ENCODE data around the gene ENTPD6.

ENTPD6 gene

GRCh38 chr20:25242231-25242630 is 46.7 kb downstream of the ENTPD6 start:
- no peak for TF ChIP-seq NFRKB (IDR thresholded peaks at IDR 0.05)
- no peak for TF ChIP-seq TARDBP (IDR thresholded peaks at IDR 0.05)
- TF ChIP-seq HDGF (IDR thresholded peaks at IDR 0.05; ENCODE audit: borderline replicate concordance), result no peak
- TF ChIP-seq BHLHE40 (IDR thresholded peaks at IDR 0.05; ENCODE audit: borderline replicate concordance), result no peak
- TF ChIP-seq ZNF384 (IDR thresholded peaks at IDR 0.05), result no peak
- no peak for TF ChIP-seq CTBP1 (IDR thresholded peaks at IDR 0.05; ENCODE audit: borderline replicate concordance)
- TF ChIP-seq FOXA1 (IDR thresholded peaks at IDR 0.05), result no peak
- TF ChIP-seq PKNOX1 (IDR thresholded peaks at IDR 0.05), result no peak
- ChIA-PET POLR2A (interaction anchor here (0.8 kb wide), 1 partner anchor 166 kb away, joined by 3 read pairs; no protein-coding TSS in a partner anchor), CTCF (no interaction called here)
- DNase-seq (ENCODE audit: extremely low spot score), result no peak

DNA sequence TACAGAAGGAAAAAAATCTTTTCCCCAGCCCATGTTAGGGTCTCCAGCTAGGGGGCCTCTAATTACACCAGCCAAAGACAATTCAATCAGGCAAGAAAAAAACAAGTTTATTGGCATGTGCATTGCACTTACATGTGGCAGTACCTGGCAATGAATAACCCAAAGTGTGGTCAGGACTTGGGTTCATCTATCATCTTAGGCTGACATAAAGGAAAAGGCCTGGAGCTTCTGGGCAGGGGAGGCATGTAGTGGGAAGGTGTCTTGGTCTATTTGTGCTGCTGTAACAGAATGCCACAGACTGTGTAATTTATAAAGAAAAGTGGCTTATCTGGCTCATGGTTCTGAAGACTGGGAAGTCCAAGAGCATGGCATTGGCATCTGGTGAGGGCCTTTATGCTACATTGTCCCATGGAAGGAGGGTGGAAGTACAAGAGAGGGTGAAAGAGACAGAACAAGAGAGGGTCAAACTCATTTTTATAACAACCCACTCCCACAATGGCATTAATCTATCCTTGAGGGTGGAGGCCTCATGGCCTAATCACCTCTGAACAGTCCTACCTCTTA is 48.0 kb downstream of the ENTPD6 start:
- ChIA-PET CTCF (no interaction called here), POLR2A (no interaction called here)
- TF ChIP-seq SP1 (IDR thresholded peaks at IDR 0.05), result no peak
- TF ChIP-seq FOXM1 (IDR thresholded peaks at IDR 0.05; ENCODE audit: borderline replicate concordance), result no peak
- TF ChIP-seq PKNOX1 (IDR thresholded peaks at IDR 0.05), result no peak
- TF ChIP-seq LEF1 (IDR thresholded peaks at IDR 0.05; ENCODE audit: borderline replicate concordance), result no peak
- TF ChIP-seq FOXK2 (IDR thresholded peaks at IDR 0.05), result no peak
- TF ChIP-seq BHLHE40 (IDR thresholded peaks at IDR 0.05; ENCODE audit: borderline replicate concordance), result no peak
- TF ChIP-seq ELF4 (IDR thresholded peaks at IDR 0.05), result no peak
- no peak for TF ChIP-seq FOXA1 (IDR thresholded peaks at IDR 0.05)
- TF ChIP-seq ZNF384 (IDR thresholded peaks at IDR 0.05), result no peak
- no peak for TF ChIP-seq CTBP1 (IDR thresholded peaks at IDR 0.05; ENCODE audit: borderline replicate concordance)
- TF ChIP-seq TARDBP (IDR thresholded peaks at IDR 0.05), result no peak
- no peak for DNase-seq (ENCODE audit: extremely low spot score)

- no peak for DNase-seq (ENCODE audit: extremely low spot score)
- CTCF ChIA-PET, result no interaction called here
- TF ChIP-seq SP1 (IDR thresholded peaks at IDR 0.05) (no peak), NFRKB (IDR thresholded peaks at IDR 0.05) (no peak), L3MBTL2 (conservative IDR thresholded peaks at IDR 0.05) (no peak), FOXM1 (IDR thresholded peaks at IDR 0.05; ENCODE audit: borderline replicate concordance) (no peak), LEF1 (IDR thresholded peaks at IDR 0.05; ENCODE audit: borderline replicate concordance) (no peak), PKNOX1 (IDR thresholded peaks at IDR 0.05) (no peak), FOXK2 (IDR thresholded peaks at IDR 0.05) (no peak), FOXA1 (IDR thresholded peaks at IDR 0.05) (no peak), ELF4 (IDR thresholded peaks at IDR 0.05) (no peak), HDGF (IDR thresholded peaks at IDR 0.05; ENCODE audit: borderline replicate concordance) (no peak), TARDBP (IDR thresholded peaks at IDR 0.05) (no peak), CTBP1 (IDR thresholded peaks at IDR 0.05; ENCODE audit: borderline replicate concordance) (no peak), BHLHE40 (IDR thresholded peaks at IDR 0.05; ENCODE audit: borderline replicate concordance) (no peak), ARNT (IDR thresholded peaks at IDR 0.05) (no peak), ZNF384 (IDR thresholded peaks at IDR 0.05) (no peak), SUZ12 (IDR thresholded peaks at IDR 0.05) (no peak)
- POLR2A ChIA-PET, result no interaction called here
These were observed 49.5 kb downstream of the ENTPD6 start for GRCh38 chr20:25244976-25245375.

DNA sequence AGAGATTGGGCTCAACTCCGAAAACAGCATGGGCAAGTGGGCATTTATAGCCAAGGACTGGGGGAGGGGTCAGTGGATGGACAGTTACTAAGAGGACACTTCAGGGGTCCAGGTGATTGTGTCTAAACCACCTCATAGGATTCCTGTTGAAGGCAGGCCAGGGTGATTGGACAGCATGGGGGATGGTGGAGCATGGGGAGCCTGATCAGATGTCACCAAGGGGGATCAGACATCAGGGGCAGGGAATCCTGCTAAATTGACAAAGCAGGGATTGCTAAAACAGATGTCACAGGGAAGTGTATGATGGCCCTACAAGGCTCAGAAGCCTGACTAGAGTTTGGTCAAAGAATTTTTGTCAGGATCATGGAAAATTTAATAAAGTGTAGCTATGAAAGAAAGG is 49.9 kb downstream of the ENTPD6 start:
- no peak for DNase-seq (ENCODE audit: extremely low spot score)
- TF ChIP-seq NFRKB (IDR thresholded peaks at IDR 0.05) (no peak), L3MBTL2 (conservative IDR thresholded peaks at IDR 0.05) (no peak), FOXK2 (IDR thresholded peaks at IDR 0.05) (no peak), HDGF (IDR thresholded peaks at IDR 0.05; ENCODE audit: borderline replicate concordance) (no peak), SP1 (IDR thresholded peaks at IDR 0.05) (no peak), FOXA1 (IDR thresholded peaks at IDR 0.05) (no peak), SUZ12 (IDR thresholded peaks at IDR 0.05) (no peak), ZNF384 (IDR thresholded peaks at IDR 0.05) (no peak), FOXM1 (IDR thresholded peaks at IDR 0.05; ENCODE audit: borderline replicate concordance) (no peak), CTBP1 (IDR thresholded peaks at IDR 0.05; ENCODE audit: borderline replicate concordance) (no peak), TARDBP (IDR thresholded peaks at IDR 0.05) (no peak), PKNOX1 (IDR thresholded peaks at IDR 0.05) (no peak)
- POLR2A ChIA-PET, result no interaction called here
- CTCF ChIA-PET, result interaction anchor here (0.6 kb wide), 1 partner anchor 274 kb away, joined by 3 read pairs; no protein-coding TSS in a partner anchor

GRCh38 chr20:25246182-25246999 is 50.9 kb downstream of the ENTPD6 start:
- TF ChIP-seq ARNT (IDR thresholded peaks at IDR 0.05), result no peak
- DNase-seq (ENCODE audit: extremely low spot score), result no peak
- POLR2A ChIA-PET, result interaction anchor here (0.9 to 3.3 kb wide), 11 partner anchors 10 to 161 kb away, joined by 3 to 22 read pairs (median 9); partner anchors contain the start of genes ENTPD6 and GINS1
- CTCF ChIA-PET, result interaction anchor here (0.6 to 2.2 kb wide), 6 partner anchors 10 to 273 kb away, joined by 3 to 8 read pairs (median 4); no protein-coding TSS in a partner anchor

Measured in HEK293T (cell line).